NCI-H82 (cell line): ENCODE results near the gene CLN5.

Source experiments
- DNase-seq: peaks from one replicate; lab custom pipeline; 2025; lab: John Stamatoyannopoulos, UW

Gene CLN5

GRCh38 chr13:77016888-77017623, 25.2 kb downstream of the CLN5 start:
- DNase-seq = no peak

GRCh38 chr13:77019756-77020155, 27.9 kb downstream of the CLN5 start:
- no peak for DNase-seq

GRCh38 chr13:77022341-77022740, 30.5 kb downstream of the CLN5 start:
- no peak for DNase-seq

- DNase-seq = peak; percentile 84
Observed at GRCh38 chr13:77026255-77026860, 34.5 kb downstream of the CLN5 start.

- DNase-seq = peak; percentile 95
Observed at GRCh38 chr13:77026861-77027621, 35.2 kb downstream of the CLN5 start, which contains the start of gene FBXL3. Gene FBXL3 (minus strand): TSS chr13:77027159. CDS start chr13:77021860, 5,299 bp downstream.

- peak; percentile 15 for DNase-seq
Observed at GRCh38 chr13:77028202-77028601, 36.3 kb downstream of the CLN5 start.

- DNase-seq = no peak
Observed at GRCh38 chr13:77029436-77029835, 37.6 kb downstream of the CLN5 start.

- peak; percentile 85 for DNase-seq
Observed at GRCh38 chr13:77031656-77032243, 39.9 kb downstream of the CLN5 start.

- no peak for DNase-seq
Observed at GRCh38 chr13:77033717-77034302, 41.9 kb downstream of the CLN5 start.

GRCh38 chr13:77034881-77035280, 43.0 kb downstream of the CLN5 start:
- no peak for DNase-seq

GRCh38 chr13:77036279-77036678, 44.4 kb downstream of the CLN5 start:
- no peak for DNase-seq

GRCh38 chr13:77038907-77039480, 47.1 kb downstream of the CLN5 start:
- DNase-seq = no peak

- DNase-seq = peak; percentile 93
Observed at GRCh38 chr13:77040076-77040475, 48.2 kb downstream of the CLN5 start.

- DNase-seq = peak; percentile 94
Observed at GRCh38 chr13:77040835-77041234, 49.0 kb downstream of the CLN5 start.

GRCh38 chr13:77042566-77043177, 50.8 kb downstream of the CLN5 start:
- DNase-seq = no peak

- peak; percentile 16 for DNase-seq
Observed at GRCh38 chr13:77047649-77048343, 55.9 kb downstream of the CLN5 start.

- DNase-seq = no peak
Observed at GRCh38 chr13:77048681-77049080, 56.8 kb downstream of the CLN5 start.

- DNase-seq = no peak
Observed at GRCh38 chr13:77053192-77053591, 61.3 kb downstream of the CLN5 start.
